B cell (primary cell): ENCODE data around the gene BICDL1. TPM values are rescaled to one million over a fixed set of nuclear protein-coding genes. Genes with fewer than 3 reads are reported as not detected.
A peak's percentile ranks its signal among the peaks of the same experiment; 100 is the strongest.

Experiments used
- ATAC-seq: fragments of 200-7000 bp; cut with Tn5 transposase; one replicate; pipeline ENCODE4 v1.10.0; 2021; ENCODE audit warnings: low read depth, mild to moderate bottlenecking, moderate number of reproducible peaks, moderate library complexity
- CTCF ChIA-PET: fragments of 350-600 bp; sonication (Branson Sonifier 250); formaldehyde crosslinking; loops from one replicate; lab custom pipeline; 2021; ENCODE audit warnings: antibody characterized with exemption, inconsistent platforms; lab: Charles Lee
- POLR2A ChIA-PET: fragments of 350-600 bp; sonication (Branson Sonifier 250); formaldehyde crosslinking; loops from one replicate; lab custom pipeline; 2021; ENCODE audit warnings: antibody characterized with exemption; lab: Charles Lee
- DNase-seq: peaks from one replicate; pipeline ENCODE4 v3.0.0; 2013
- H2AFZ ChIP-seq: 2 replicates; pipeline ENCODE4 v1.6.1; 2012; ENCODE audit warnings: mild to moderate bottlenecking, low read depth, low read length; ENCODE audit not compliant: insufficient read depth, poor library complexity, severe bottlenecking
- H3K27ac ChIP-seq, 2 donors: 1 replicate in 1 of 2; 2 replicates in 1 of 2; pipeline ENCODE4 v1.5.1; 2012 to 2013; ENCODE audit warnings: low read length in 2 of 2, mild to moderate bottlenecking in 2 of 2, moderate library complexity in 1 of 2
- H3K27me3 ChIP-seq, 4 experiments: fragments of 200-600 bp in 1 of 4; sonication (generic) in 1 of 4; replicated peaks in 1 of 4; 1 replicate in 2 of 4; 2 replicates in 2 of 4; pipeline versions ENCODE4 v1.6.1 to v1.7.0; 2013 to 2016; ENCODE audit warnings: low read length in 3 of 4, mild to moderate bottlenecking in 2 of 4, mixed read lengths in 1 of 4, moderate library complexity in 1 of 4; ENCODE audit not compliant: insufficient read depth in 4 of 4, control insufficient read depth in 3 of 4; ENCODE audit errors: control extremely low read depth in 1 of 4
- H3K36me3 ChIP-seq, 2 experiments: replicated peaks in 1 of 2; 1 replicate in 1 of 2; 2 replicates in 1 of 2; pipeline versions ENCODE4 v1.6.1 to v1.7.1; 2013; ENCODE audit warnings: low read length in 1 of 2; ENCODE audit not compliant: insufficient read depth in 2 of 2, control insufficient read depth in 1 of 2; ENCODE audit errors: control extremely low read depth in 1 of 2, extremely low read depth in 1 of 2
- H3K4me1 ChIP-seq, 2 donors: fragments of 200-600 bp in 1 of 2; sonication (generic) in 1 of 2; 1 replicate in 1 of 2; 2 replicates in 1 of 2; pipeline versions ENCODE4 v1.5.1 to v1.6.1; 2013 to 2017; ENCODE audit warnings: low read length in 2 of 2; ENCODE audit not compliant: control insufficient read depth in 2 of 2, insufficient read depth in 2 of 2
- H3K4me2 ChIP-seq: replicated peaks from 2 replicates; pipeline ENCODE3; 2012; ENCODE audit warnings: mild to moderate bottlenecking, low read depth, low read length; ENCODE audit not compliant: poor library complexity, severe bottlenecking
- H3K4me3 ChIP-seq, 5 experiments: fragments of 200-600 bp in 1 of 5; sonication (generic) in 1 of 5; 1 replicate in 3 of 5; 2 replicates in 2 of 5; pipeline versions ENCODE4 v1.5.1 to v1.7.0; 2011 to 2016; ENCODE audit warnings: low read length in 4 of 5, mild to moderate bottlenecking in 4 of 5, low read depth in 2 of 5, control low read depth in 1 of 5, moderate library complexity in 1 of 5; ENCODE audit not compliant: insufficient read depth in 1 of 5; ENCODE audit errors: control extremely low read depth in 1 of 5, extremely low read depth in 1 of 5
- H3K79me2 ChIP-seq: fragments of 200-600 bp; sonication (generic); one replicate; pipeline ENCODE4 v1.6.0; 2016; ENCODE audit warnings: low read length; ENCODE audit not compliant: control insufficient read depth, insufficient read depth
- H3K9ac ChIP-seq: fragments of 200-600 bp; sonication (generic); 2 replicates; pipeline ENCODE4 v1.6.1; 2017; ENCODE audit warnings: mild to moderate bottlenecking, low read length, moderate library complexity
- H3K9me3 ChIP-seq, 3 donors: one replicate each; pipeline versions ENCODE4 v1.6.1 to v1.7.1; 2013; ENCODE audit warnings: low read length in 2 of 3; ENCODE audit not compliant: control insufficient read depth in 2 of 3, insufficient read depth in 1 of 3; ENCODE audit errors: control extremely low read depth in 1 of 3
- H4K20me1 ChIP-seq: 2 replicates; pipeline ENCODE4 v1.6.0; 2012; ENCODE audit warnings: mild to moderate bottlenecking, low read length; ENCODE audit not compliant: insufficient read depth, control insufficient read depth, poor library complexity, severe bottlenecking
- H3K27ac Mint-ChIP-seq: one replicate; pipeline ENCODE4 v1.8.0; 2021; ENCODE audit warnings: mixed read lengths
- H3K27me3 Mint-ChIP-seq: one replicate; pipeline ENCODE4 v1.8.0; 2021; ENCODE audit warnings: mixed read lengths
- H3K4me1 Mint-ChIP-seq: one replicate; pipeline ENCODE4 v1.8.0; 2021; ENCODE audit warnings: mixed read lengths
- H3K4me3 Mint-ChIP-seq: one replicate; pipeline ENCODE4 v1.8.0; 2021; ENCODE audit warnings: mixed read lengths
- H3K9me3 Mint-ChIP-seq: one replicate; pipeline ENCODE4 v1.8.0; 2022; ENCODE audit warnings: mixed read lengths; ENCODE audit not compliant: insufficient read depth
- EZH2 ChIP-seq: IDR thresholded peaks from 2 replicates; pipeline ENCODE4 v1.6.1; 2012; ENCODE audit warnings: borderline replicate concordance, low read depth, mild to moderate bottlenecking, moderate library complexity, low read length; ENCODE audit not compliant: insufficient read depth, poor library complexity, severe bottlenecking
- WGBS: methylation state at CpG from one replicate; pipeline ENCODE4 v1.1.5; 2013; ENCODE audit warnings: missing lambda C conversion rate; ENCODE audit not compliant: insufficient coverage; 5-methylcytosine and 5-hydroxymethylcytosine counted together
- intact Hi-C: fragments of 100-400 bp; cut with micrococcal nuclease; formaldehyde crosslinking; loops from one replicate; pipeline ENCODE4 v1.10.0; 2022
- polyA plus RNA-seq: library from polyadenylated mRNA; depleted of rRNA; stranded (reverse); fragments of >200 nt; gene quantifications from 2 replicates; pipeline ENCODE4 v1.2.3, GENCODE V29; 2012
- total RNA-seq, 2 donors: library from RNA; stranded (reverse); fragments of 120-200 nt in 1 of 2; gene quantifications; 1 replicate in 1 of 2; 2 replicates in 1 of 2; pipeline versions ENCODE4 v1.2.3 to v1.2.4, GENCODE V29; 2013 to 2022
- TF ChIP-seq, protein P1 (sequence below): fragments of 200-600 bp; IDR thresholded peaks from one replicate; pipeline ENCODE4 v1.8.0; 2022; ENCODE audit warnings: antibody characterized with exemption, mild to moderate bottlenecking

The BICDL1 gene
- total and polyA plus RNA-seq, 2 donors (not counting 1 experiment from before 2014, with no cell fraction given): 15.6 to 41.5 TPM

DNA sequence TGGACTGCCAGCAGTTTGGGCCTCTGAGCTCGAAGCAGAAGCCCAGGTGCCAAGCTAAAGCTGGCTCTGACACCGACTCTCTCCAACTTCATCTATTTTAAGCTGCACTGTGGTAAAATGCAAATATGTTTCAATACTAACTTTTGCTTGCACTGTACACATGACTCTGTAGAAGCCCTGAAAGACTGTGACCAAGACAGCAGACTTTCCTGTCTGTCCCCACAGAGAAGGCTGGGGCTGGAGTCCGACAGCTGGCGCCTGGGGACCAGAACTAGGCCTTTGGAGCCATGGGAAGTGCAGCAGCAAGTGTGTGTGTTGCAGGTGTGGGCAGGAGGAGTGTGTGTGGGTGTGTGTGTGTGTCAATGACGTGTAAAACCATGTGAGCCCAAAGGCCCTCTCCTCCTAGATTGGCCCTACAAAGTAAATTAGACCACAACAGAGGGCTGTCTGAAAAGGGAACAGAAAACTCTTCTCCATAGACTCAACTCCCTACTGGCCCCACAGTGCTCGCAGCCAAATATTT lies 143.9 kb downstream of the BICDL1 start:
- H3K27me3 Mint-ChIP-seq: no peaks in the 10 kb centered on the region
- 39% methylated on average over 3 of the region's 6 CpGs for WGBS
- Histone ChIP-seq H2AFZ (no peak overlapping the region), H3K27ac (peak overlapping the region; percentile 37 to 62), H3K4me3 (peak overlapping the region in 1 of 5 experiments; percentile 14), H4K20me1 (peaks cover 10% of the 10 kb centered on the region), H3K9ac (peak overlapping the region; percentile 0), H3K36me3 (peaks cover 5 to 93% of the 10 kb centered on the region in 2 experiments), H3K9me3 (no peaks in the 10 kb centered on the region), H3K4me2 (peak overlapping the region; percentile 60), H3K27me3 (no peaks in the 10 kb centered on the region), H3K4me1 (peaks cover 20 to 31% of the 10 kb centered on the region in 2 donors), H3K79me2 (no peaks in the 10 kb centered on the region)
- H3K4me1 Mint-ChIP-seq: peaks cover 22% of the 10 kb centered on the region
- TF ChIP-seq, protein P1, sequence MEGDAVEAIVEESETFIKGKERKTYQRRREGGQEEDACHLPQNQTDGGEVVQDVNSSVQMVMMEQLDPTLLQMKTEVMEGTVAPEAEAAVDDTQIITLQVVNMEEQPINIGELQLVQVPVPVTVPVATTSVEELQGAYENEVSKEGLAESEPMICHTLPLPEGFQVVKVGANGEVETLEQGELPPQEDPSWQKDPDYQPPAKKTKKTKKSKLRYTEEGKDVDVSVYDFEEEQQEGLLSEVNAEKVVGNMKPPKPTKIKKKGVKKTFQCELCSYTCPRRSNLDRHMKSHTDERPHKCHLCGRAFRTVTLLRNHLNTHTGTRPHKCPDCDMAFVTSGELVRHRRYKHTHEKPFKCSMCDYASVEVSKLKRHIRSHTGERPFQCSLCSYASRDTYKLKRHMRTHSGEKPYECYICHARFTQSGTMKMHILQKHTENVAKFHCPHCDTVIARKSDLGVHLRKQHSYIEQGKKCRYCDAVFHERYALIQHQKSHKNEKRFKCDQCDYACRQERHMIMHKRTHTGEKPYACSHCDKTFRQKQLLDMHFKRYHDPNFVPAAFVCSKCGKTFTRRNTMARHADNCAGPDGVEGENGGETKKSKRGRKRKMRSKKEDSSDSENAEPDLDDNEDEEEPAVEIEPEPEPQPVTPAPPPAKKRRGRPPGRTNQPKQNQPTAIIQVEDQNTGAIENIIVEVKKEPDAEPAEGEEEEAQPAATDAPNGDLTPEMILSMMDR: no peak
- TF ChIP-seq EZH2: no peak
- ChIA-PET POLR2A (interaction anchor here (0.6 to 1.8 kb wide), 2 partner anchors 15 to 27 kb away, joined by 3 to 22 read pairs; partner anchors contain the start of gene RAB35), CTCF (interaction anchor here (1.0 to 1.4 kb wide), 3 partner anchors 15 to 46 kb away, joined by 3 read pairs; no protein-coding TSS in a partner anchor)
- peak; percentile 75 for DNase-seq
- H3K27ac Mint-ChIP-seq: peak overlapping the region; percentile 80
- no peaks in the 10 kb centered on the region for H3K9me3 Mint-ChIP-seq
- ATAC-seq: peak; percentile 89
- intact Hi-C loops: loop anchor here (2.0 kb wide), 1 partner anchor 16 kb away; the partner anchor contains the start of gene RAB35
- H3K4me3 Mint-ChIP-seq: peak overlapping the region; percentile 20

DNA sequence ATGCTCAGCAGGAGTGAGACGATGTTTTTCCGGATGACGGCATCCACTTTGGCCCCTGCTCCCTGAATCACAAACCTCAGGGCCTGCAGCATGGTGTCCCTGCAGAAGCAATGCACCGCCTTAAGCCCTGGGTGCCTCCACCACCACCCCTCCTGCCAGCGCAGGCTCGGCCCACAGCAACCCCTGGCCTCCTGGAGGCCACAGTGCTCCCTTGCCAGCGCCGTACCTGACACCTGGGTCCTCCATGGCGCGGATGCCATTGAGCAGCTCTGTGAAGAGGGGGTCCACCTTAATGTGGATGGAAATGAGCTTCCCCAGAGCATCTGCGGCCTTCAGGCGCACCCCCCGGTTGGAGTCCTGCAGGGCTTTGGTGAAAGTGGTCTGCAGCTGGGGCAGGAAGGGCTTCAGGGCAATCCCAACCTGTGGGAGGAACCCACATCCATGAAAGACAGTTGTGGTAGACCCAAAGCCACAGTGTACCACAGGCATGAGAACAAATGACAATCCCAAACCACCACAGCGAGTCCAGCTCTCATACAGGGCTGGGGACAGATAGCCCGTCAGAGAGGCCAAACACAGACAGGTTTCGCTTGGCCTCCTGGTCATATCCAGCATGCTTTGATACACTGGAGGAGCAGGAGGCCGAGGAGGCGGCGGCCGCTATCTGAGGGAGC lies 145.4 kb downstream of the BICDL1 start:
- Histone ChIP-seq H4K20me1 (peaks cover 10% of the 10 kb centered on the region), H3K27ac (no peak overlapping the region), H3K9me3 (no peaks in the 10 kb centered on the region), H3K4me3 (no peak overlapping the region), H3K79me2 (no peaks in the 10 kb centered on the region), H3K4me1 (peaks cover 20 to 31% of the 10 kb centered on the region in 2 donors), H3K9ac (no peak overlapping the region), H3K4me2 (no peak overlapping the region), H3K36me3 (peaks cover 7 to 95% of the 10 kb centered on the region in 2 experiments), H3K27me3 (no peaks in the 10 kb centered on the region), H2AFZ (no peak overlapping the region)
- DNase-seq (no peak), ATAC-seq (no peak)
- WGBS: 98% methylated on average over 20 of the region's 20 CpGs
- no peak for TF ChIP-seq EZH2
- TF ChIP-seq, protein P1: no peak
- H3K27me3 Mint-ChIP-seq: no peaks in the 10 kb centered on the region
- no peak overlapping the region for H3K27ac Mint-ChIP-seq
- H3K4me1 Mint-ChIP-seq: peaks cover 22% of the 10 kb centered on the region
- POLR2A ChIA-PET: no interaction called here
- no peak overlapping the region for H3K4me3 Mint-ChIP-seq
- H3K9me3 Mint-ChIP-seq: no peaks in the 10 kb centered on the region
- intact Hi-C loops: no loop called here
- CTCF ChIA-PET: no interaction called here
